Stomach (tissue), 9 donors: ENCODE results near the gene GABRD. TPM values are rescaled to one million over a fixed set of nuclear protein-coding genes. Genes with fewer than 3 reads are reported as not detected.
A peak's percentile ranks its signal among the peaks of the same experiment; 100 is the strongest.

ENCODE experiments used
- DNase-seq, 2 donors: peaks; one replicate each; pipeline versions ENCODE4 v3.0.0 to v3.0.0-alpha.2; 2013 to 2019
- H3K27ac ChIP-seq, 5 donors: fragments of 200-600 bp in 4 of 5; sonication (generic) in 4 of 5; one replicate each; pipeline ENCODE4 v1.5.1; 2013 to 2019; ENCODE audit warnings: mild to moderate bottlenecking in 1 of 5, moderate library complexity in 1 of 5
- H3K27me3 ChIP-seq, 3 donors: fragments of 200-600 bp; sonication (generic); one replicate each; pipeline ENCODE4 v1.5.1; 2017 to 2019; ENCODE audit warnings: mixed run types in 1 of 3
- H3K36me3 ChIP-seq, 4 donors: fragments of 200-600 bp; sonication (generic); 1 replicate in 3 of 4; 2 replicates in 1 of 4; pipeline ENCODE4 v1.5.1; 2016 to 2019
- H3K4me1 ChIP-seq, 4 donors: fragments of 200-600 bp; sonication (generic); one replicate each; pipeline ENCODE4 v1.5.1; 2016 to 2019
- H3K4me3 ChIP-seq, 4 donors: fragments of 200-600 bp; sonication (generic) in 3 of 4; one replicate each; pipeline ENCODE4 v1.5.1; 2016 to 2019; ENCODE audit warnings: mild to moderate bottlenecking in 1 of 4
- H3K9me3 ChIP-seq, 4 donors: fragments of 200-600 bp; sonication (generic); one replicate each; pipeline ENCODE4 v1.5.1; 2016 to 2019
- EP300 ChIP-seq: sonication (generic); formaldehyde crosslinking; IDR thresholded peaks from one replicate; pipeline ENCODE4 v1.6.1; 2017; ENCODE audit warnings: antibody characterized with exemption
- POLR2A ChIP-seq, 4 donors: fragments of 450-650 bp; IDR thresholded peaks; one replicate each; pipeline ENCODE4 v1.6.1; 2016; ENCODE audit warnings: antibody characterized with exemption in 4 of 4, control low read depth in 2 of 4, mild to moderate bottlenecking in 1 of 4, moderate library complexity in 1 of 4
- POLR2AphosphoS5 ChIP-seq, 3 donors: sonication (generic); formaldehyde crosslinking; IDR thresholded peaks; one replicate each; pipeline ENCODE4 v1.6.1; 2016; ENCODE audit warnings: antibody characterized with exemption in 3 of 3
- WGBS, 5 donors: extraction: QIAGEN DNeasy Blood & Tissue Kit in 3 of 5; methylation state at CpG; one replicate each; pipeline versions ENCODE4 v1.1.5 to v1.1.7; 2013 to 2018; 5-methylcytosine and 5-hydroxymethylcytosine counted together
- intact Hi-C: fragments of 100-400 bp; cut with DNase I; formaldehyde crosslinking; loops from one replicate; pipeline ENCODE4 v1.15.1; 2023; ENCODE audit warnings: low total_unique reads
- polyA plus RNA-seq, 3 donors: library from polyadenylated mRNA; stranded (reverse); fragments of 200-250 nt; gene quantifications; one replicate each; pipeline ENCODE4 v1.2.3, GENCODE V29; 2013
- total RNA-seq, 5 donors: library from RNA; depleted of rRNA; stranded (reverse); fragments of >200 nt; gene quantifications; one replicate each; pipeline versions ENCODE4 v1.1.0 to v1.2.3, GENCODE V29; 2014 to 2016
- TF ChIP-seq, protein P1 (sequence below), 7 experiments: fragments of 450-650 bp in 4 of 7; fragments of 200-600 bp in 3 of 7; sonication (generic) in 3 of 7; IDR thresholded peaks; one replicate each; pipeline ENCODE4 v1.5.1; 2016 to 2019; ENCODE audit warnings: antibody characterized with exemption in 7 of 7, control low read depth in 2 of 7, mild to moderate bottlenecking in 1 of 7
- donor health status: healthy with polysubstance abuse.
- donor health status: Bipolar disorder and iron deficiency.
- donor health status: healthy.

Gene GABRD
- total and polyA plus RNA-seq, 8 donors, result 0.50 to 1.5 (median 0.95) TPM; not detected in 5

DNA sequence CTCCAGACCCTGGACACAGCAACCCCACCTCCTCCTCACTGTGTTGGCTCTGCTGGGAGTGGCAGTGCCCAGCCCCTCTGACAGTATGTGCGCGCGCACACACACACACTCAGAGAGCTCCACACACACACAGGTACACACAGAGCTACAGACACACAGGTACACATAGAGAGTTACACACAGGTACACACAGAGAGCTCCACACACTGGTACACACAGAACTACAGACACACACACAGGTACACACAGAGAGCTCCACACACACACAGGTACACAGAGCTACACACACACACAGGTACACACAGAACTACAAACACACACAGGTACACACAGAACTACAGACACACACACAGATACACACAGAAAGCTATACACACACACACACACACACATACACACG lies 24.7 kb downstream of the GABRD start:
- 72 to 100% (median 79%) methylated on average over 4 of the region's 4 CpGs for WGBS, 5 donors
- intact Hi-C loops, result loop anchor here (5.0 kb wide), 1 partner anchor 82 kb away; no protein-coding TSS in a partner anchor

DNA sequence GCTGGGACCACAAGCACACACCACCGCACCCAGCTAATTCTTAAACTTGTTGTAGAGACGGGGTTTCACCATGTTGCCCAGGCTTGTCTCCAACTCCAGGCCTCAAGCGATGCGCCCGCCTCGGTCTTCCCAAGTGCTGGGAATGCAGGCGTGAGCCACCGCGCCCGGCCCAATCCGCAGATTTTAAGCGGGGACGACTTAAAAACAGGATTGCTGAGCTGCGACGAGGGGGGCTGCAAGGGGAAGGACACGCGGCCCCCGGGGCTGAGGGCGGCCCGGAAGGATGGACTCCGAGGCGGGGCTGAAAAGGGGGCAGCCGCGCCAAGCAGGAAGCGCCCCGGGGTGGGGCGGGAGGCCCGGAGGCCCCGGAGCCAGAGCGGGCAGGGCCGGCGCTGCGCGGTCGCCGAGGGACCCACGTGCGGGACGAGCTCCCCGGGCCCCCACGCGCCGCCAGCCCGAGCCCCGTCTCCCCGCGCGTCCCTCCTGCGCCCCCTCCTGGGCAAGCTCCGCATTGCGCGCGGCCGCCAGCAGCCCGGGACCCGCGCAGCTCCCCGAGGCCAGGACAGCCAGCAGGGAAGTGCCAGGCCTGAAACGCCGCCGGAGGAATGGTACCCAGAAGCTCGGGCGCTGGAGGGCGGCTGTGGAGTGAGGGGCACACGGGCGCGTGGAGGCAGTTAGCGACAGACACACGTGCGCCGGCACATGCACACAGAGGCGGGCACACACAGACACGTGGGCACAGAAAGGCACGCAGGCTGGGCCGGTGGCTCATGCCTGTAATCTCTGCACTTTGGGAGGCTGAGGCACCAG lies 25.6 kb downstream of the GABRD start:
- 9 to 19% (median 15%) methylated on average over 21 to 75 of the region's 75 CpGs for WGBS, 5 donors
- H3K36me3 ChIP-seq, result no peaks in the 10 kb centered on the region
- peak; percentile 79 to 92 for DNase-seq
- no peak for TF ChIP-seq POLR2A (IDR thresholded peaks at IDR 0.05)
- TF ChIP-seq, protein P1, sequence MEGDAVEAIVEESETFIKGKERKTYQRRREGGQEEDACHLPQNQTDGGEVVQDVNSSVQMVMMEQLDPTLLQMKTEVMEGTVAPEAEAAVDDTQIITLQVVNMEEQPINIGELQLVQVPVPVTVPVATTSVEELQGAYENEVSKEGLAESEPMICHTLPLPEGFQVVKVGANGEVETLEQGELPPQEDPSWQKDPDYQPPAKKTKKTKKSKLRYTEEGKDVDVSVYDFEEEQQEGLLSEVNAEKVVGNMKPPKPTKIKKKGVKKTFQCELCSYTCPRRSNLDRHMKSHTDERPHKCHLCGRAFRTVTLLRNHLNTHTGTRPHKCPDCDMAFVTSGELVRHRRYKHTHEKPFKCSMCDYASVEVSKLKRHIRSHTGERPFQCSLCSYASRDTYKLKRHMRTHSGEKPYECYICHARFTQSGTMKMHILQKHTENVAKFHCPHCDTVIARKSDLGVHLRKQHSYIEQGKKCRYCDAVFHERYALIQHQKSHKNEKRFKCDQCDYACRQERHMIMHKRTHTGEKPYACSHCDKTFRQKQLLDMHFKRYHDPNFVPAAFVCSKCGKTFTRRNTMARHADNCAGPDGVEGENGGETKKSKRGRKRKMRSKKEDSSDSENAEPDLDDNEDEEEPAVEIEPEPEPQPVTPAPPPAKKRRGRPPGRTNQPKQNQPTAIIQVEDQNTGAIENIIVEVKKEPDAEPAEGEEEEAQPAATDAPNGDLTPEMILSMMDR (IDR thresholded peaks at IDR 0.05), result peak in 5 of 7 experiments; percentile 57 to 94 (median 79)
- peak overlapping the region; percentile 28 to 45 (median 32) for H3K4me3 ChIP-seq
- H3K27me3 ChIP-seq, result peaks cover 3 to 85% (median 34%) of the 10 kb centered on the region in 3 donors
- H3K9me3 ChIP-seq, result peaks cover 0 to 8% (median 0%) of the 10 kb centered on the region in 4 donors
- peak overlapping the region in 1 of 5 donors; percentile 58 for H3K27ac ChIP-seq
- intact Hi-C loops, result loop anchor here (5.0 kb wide), 1 partner anchor 82 kb away; no protein-coding TSS in a partner anchor
- peaks cover 10 to 56% (median 39%) of the 10 kb centered on the region in 4 donors for H3K4me1 ChIP-seq

More for the DNA sequence above, 24.7 kb downstream of the GABRD start:
- H3K27me3 ChIP-seq, result peaks cover 0 to 79% (median 27%) of the 10 kb centered on the region in 3 donors
- TF ChIP-seq EP300 (no peak), POLR2A (IDR thresholded peaks at IDR 0.05) (no peak), POLR2AphosphoS5 (IDR thresholded peaks at IDR 0.05) (no peak)
- TF ChIP-seq, protein P1 (IDR thresholded peaks at IDR 0.05), result no peak
- H3K9me3 ChIP-seq, result peaks cover 0 to 8% (median 0%) of the 10 kb centered on the region in 4 donors
- H3K4me1 ChIP-seq, result peaks cover 10 to 48% (median 32%) of the 10 kb centered on the region in 4 donors
- DNase-seq, result peak in 1 of 2 donors; percentile 37
- H3K36me3 ChIP-seq, result no peaks in the 10 kb centered on the region
- H3K4me3 ChIP-seq, result no peak overlapping the region
- H3K27ac ChIP-seq, result no peak overlapping the region

GRCh38 chr1:2045468-2046173 lies 26.5 kb downstream of the GABRD start:
- intact Hi-C loops, result no loop called here
- peak in 1 of 2 donors; percentile 66 for DNase-seq
- Histone ChIP-seq H3K9me3 (no peaks in the 10 kb centered on the region), H3K36me3 (no peaks in the 10 kb centered on the region), H3K4me3 (no peak overlapping the region), H3K27me3 (peaks cover 5 to 90% (median 37%) of the 10 kb centered on the region in 3 donors), H3K4me1 (peaks cover 10 to 61% (median 44%) of the 10 kb centered on the region in 4 donors), H3K27ac (no peak overlapping the region)
- TF ChIP-seq EP300 (no peak), POLR2AphosphoS5 (IDR thresholded peaks at IDR 0.05) (no peak), POLR2A (IDR thresholded peaks at IDR 0.05) (no peak)
- TF ChIP-seq, protein P1 (IDR thresholded peaks at IDR 0.05), result no peak
- 55 to 70% (median 61%) methylated on average over 14 to 15 of the region's 15 CpGs for WGBS, 5 donors

DNA sequence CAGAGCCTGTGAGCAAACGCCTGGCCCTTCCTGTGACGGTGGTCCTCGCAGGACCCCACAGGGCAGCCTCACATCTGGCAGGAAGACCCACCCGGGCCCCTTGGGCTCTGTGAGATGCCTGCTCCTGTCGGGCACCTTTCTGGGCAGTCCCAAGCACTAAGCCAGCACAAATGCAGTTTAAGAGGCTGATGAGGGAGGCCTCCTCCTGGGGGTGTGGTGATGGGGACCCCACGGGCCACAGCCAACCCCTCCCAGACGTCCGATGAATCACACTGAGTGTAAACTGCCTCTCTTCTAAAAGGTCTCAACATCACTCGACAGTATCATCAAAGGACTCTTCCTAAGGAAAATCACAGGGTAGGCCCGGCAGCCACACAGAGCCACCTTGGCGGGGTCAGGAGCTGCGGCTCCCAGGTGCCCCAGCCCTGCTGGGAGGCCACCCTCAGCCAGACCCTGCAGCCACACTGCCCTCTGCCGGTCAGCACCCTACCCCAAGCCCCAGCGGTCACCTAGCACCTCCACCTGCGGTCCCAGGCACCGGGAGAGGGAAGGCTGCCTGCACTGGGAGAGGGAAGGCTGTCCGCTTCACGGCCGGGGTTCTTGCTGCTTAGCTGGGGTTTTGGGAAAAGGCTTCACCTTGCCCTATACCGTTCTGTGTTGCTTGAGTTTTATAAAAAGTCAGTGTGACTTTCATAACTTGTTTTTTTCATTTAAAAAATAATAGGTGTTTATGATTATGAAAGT lies 27.2 kb downstream of the GABRD start:
- DNase-seq, result peak; percentile 90 to 91
- WGBS, 5 donors, result 29 to 38% (median 31%) methylated on average over 7 to 20 of the region's 20 CpGs
- H3K9me3 ChIP-seq, result no peaks in the 10 kb centered on the region
- H3K4me3 ChIP-seq, result no peak overlapping the region
- no peaks in the 10 kb centered on the region for H3K36me3 ChIP-seq
- no peak overlapping the region for H3K27ac ChIP-seq
- H3K4me1 ChIP-seq, result peaks cover 10 to 68% (median 52%) of the 10 kb centered on the region in 4 donors
- intact Hi-C loops, result no loop called here
- no peak for TF ChIP-seq POLR2AphosphoS5 (IDR thresholded peaks at IDR 0.05)
- TF ChIP-seq, protein P1 (IDR thresholded peaks at IDR 0.05), result peak in 5 of 7 experiments; percentile 42 to 71 (median 57)
- H3K27me3 ChIP-seq, result peaks cover 5 to 90% (median 37%) of the 10 kb centered on the region in 3 donors
